ENCODE data around the gene YJEFN3.

Gene YJEFN3

DNA sequence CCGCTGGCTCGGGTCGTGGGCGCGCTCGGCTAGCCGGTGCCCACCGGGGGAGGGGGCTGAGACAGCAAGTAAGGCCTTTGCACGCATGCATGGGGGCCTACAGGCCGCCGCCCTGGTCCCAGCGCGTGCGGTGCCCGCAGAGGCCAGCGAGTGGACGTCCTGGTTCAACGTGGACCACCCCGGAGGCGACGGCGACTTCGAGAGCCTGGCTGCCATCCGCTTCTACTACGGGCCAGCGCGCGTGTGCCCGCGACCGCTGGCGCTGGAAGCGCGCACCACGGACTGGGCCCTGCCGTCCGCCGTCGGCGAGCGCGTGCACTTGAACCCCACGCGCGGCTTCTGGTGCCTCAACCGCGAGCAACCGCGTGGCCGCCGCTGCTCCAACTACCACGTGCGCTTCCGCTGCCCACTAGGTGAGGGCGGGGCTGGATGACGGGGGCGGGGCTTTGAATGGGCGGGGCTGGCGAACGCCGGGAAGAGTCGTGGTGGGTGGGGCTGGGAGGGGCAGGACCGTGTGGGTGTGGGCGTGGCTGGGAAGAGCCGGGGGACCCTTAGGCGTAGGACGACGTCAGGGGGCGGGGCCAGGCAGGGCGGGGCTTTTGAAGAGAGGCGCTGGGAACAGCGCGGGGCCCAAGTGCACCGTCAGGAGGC, 11.5 kb downstream of the YJEFN3 start:
- no peak for DNase-seq

DNA sequence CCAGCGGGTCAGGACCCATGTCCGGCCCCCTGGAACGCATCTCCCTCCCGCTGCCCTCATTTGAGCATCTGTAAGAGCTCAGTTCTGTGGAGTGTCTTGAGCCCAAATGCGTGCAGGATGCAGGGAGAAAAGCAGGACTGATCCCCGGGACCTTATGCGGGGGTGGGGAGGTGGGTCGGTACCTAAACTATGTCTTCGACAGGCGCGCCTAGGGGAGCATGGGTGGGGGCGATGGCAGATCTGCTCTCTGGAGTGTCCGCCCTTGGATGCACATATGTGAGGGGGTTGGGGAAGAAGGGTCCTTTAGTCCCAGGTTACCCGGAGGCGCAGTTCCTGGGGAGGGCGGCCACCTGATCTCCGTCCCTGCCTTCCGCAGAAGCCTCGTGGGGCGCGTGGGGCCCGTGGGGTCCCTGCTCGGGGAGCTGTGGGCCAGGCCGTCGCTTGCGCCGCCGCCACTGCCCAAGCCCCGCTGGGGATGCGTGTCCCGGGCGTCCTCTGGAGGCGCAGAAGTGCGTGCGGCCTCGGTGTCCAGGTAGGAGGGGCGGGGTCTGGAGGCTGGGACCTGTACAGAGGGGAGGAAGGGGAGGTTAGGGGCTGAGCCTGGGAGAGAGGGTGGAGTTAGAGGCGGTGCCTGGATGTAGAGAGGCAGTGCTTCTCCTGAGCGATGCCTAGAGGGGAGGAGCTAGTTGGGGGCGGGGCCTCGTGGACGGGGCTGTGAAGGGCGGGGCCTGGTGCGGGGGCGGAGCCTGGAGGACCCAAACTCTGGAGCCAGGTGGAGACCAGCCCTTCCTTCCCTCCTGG, 12.2 kb downstream of the YJEFN3 start:
- DNase-seq = no peak

DNA sequence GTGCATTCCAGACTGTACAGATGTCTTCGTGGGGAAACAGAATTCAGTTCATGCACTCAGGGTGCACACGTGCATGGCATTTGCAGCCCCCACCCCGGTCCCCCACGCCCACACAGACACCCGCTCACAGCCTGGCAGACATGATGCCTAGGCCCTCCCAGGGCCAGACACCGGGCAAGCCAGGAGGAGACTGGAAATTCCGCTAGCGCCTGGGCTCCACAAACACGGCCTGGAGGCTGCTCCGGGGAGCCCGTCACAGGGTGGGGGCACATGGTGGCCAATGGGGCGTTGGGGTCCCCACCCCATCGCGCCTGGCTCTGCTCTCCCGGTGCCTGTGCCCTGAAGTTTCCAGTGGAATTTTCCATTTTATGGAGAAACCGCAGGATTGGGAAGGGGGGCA, 12.9 kb downstream of the YJEFN3 start:
- DNase-seq = no peak

DNA sequence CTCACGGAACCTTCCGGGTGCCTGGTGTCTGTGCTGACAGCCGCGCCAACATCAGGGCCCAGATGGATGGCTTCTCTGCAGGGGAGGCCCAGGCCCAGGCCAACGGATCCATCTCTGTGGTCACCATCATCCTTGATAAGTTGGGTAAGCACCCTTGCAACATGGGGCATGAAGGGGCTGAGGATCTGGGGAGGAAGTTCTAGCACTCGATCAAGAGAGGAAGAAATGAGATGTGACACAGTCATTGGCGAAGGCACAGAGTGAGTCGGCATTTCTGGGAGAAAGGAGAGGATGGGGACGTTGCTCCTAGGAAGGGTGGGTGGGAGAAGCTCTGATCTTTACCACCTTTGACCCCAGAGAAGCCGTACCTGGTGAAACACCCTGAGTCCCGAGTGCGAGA, 13.8 kb downstream of the YJEFN3 start:
- no peak for DNase-seq

DNA sequence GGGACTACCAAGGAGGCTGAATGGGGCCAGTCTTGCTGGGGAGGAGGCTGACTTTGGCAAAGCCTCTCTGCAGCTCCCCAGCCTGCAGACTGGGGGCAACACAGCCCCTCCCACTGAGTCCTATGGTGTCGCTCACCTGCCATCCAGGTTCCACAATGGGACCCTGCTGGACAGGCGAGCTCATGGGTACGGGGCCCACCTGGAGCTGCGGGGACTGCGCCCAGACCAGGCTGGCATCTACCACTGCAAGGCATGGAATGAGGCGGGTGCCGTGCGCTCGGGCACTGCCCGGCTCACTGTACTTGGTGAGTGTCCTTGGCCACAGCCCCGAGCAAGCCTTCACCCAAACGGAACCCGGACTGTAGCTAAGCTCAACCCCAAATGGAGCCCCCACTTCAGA, 14.4 kb downstream of the YJEFN3 start:
- no peak for DNase-seq

DNA sequence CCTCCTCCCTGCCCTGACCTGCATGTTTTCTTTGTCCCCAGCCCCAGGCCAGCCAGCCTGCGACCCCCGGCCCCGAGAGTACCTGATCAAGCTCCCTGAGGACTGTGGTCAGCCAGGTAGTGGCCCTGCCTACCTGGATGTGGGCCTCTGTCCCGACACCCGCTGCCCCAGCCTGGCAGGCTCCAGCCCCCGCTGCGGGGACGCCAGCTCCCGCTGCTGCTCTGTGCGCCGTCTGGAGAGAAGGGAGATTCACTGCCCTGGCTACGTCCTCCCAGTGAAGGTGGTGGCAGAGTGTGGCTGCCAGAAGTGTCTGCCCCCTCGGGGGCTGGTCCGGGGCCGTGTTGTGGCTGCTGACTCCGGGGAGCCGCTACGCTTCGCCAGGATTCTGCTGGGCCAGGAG, 14.9 kb downstream of the YJEFN3 start:
- no peak for DNase-seq

DNA sequence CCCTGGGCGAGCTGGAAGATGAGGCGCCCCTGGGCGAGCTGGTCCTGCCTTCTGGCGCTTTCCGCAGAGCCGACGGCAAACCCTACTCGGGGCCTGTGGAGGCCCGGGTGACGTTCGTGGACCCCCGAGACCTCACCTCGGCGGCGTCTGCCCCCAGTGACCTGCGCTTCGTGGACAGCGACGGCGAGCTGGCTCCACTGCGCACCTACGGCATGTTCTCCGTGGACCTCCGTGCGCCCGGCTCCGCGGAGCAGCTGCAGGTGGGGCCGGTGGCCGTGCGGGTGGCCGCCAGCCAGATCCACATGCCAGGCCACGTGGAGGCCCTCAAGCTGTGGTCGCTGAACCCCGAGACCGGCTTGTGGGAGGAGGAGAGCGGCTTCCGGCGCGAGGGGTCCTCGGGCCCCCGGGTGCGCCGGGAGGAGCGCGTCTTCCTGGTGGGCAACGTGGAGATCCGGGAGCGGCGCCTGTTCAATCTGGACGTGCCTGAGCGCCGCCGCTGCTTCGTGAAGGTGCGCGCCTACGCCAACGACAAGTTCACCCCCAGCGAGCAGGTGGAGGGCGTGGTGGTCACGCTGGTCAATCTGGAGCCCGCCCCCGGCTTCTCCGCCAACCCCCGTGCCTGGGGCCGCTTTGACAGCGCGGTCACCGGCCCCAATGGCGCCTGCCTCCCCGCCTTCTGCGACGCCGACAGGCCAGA, 15.7 kb downstream of the YJEFN3 start:
- no peak for DNase-seq

DNA sequence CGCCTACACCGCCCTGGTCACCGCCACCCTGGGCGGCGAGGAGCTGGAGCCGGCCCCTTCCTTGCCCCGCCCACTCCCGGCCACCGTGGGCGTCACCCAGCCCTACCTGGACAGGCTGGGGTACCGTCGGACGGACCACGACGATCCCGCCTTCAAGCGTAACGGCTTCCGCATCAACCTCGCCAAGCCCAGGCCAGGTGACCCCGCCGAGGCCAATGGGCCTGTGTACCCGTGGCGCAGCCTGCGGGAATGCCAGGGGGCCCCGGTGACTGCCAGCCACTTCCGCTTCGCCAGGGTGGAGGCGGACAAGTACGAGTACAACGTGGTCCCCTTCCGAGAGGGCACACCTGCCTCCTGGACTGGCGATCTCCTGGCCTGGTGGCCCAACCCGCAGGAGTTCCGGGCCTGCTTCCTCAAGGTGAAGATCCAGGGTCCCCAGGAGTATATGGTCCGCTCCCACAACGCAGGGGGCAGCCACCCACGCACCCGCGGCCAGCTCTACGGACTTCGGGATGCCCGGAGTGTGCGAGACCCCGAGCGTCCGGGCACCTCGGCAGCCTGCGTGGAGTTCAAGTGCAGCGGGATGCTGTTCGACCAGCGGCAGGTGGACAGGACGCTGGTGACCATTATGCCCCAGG, 16.4 kb downstream of the YJEFN3 start:
- no peak for DNase-seq

DNA sequence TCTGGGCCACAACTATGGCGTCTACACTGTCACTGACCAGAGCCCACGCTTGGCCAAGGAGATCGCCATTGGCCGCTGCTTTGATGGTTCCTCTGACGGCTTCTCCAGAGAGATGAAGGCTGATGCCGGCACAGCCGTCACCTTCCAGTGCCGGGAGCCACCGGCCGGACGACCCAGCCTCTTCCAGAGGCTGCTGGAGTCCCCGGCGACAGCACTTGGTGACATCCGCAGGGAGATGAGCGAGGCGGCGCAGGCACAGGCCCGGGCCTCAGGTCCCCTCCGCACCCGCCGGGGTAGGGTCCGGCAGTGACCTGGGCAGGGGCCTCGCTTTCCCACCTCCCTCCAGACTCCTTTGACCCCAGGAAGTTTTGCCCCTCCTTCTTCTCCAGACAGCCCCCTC, 17.0 kb downstream of the YJEFN3 start:
- no peak for DNase-seq

DNA sequence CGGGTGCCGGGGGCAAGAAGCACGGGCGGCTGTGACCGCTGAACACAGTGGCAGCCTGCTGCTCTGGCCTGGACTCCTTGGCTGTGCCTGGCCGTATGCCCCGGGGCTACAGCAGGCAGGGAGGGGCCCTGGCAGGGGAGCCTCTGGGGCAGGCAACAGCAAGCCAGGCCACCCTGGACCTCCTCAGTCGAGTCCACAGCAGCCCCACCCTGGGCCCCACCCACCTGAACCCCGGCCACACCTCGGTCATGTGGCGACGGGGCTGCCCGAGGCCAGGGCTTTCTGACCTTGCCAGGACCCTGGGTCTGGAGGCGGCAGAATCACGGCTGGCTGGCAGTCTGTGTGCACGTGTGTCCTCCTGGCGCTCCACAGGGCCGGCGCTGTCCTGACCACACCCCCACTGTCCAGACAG, 18.0 kb downstream of the YJEFN3 start:
- DNase-seq = no peak

DNA sequence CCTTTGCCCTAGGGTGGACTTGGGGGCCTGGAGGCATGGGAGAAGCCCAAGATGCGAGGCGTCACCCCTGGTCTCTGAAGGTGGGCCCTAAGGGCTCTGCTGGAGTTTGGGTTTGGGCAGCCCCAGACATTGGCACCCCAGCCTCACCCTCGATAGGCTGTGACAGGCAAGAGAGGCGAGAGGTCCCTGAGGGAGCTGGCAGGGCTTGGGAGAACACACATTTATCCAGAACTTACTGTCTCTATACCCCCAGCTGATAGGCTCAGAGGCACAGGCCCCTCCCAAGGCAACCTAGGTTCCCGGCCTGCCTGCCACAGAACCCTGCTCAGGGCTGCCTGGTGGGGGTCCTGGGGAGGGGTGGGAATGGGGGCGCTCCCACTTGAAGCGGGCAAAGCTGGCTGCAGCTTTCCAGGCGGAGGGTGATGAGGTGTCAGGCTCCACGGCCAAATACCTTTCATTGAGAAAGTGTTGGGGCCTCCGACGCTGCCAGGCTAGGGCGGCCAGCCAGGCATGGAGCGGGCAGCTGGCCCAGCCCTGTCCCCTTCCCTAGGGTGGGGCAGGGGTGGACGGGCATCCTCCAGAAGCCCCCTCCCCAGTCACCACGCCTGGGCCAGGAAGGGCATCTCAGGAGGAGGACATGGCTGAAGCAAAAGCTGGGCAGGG, 19.1 kb downstream of the YJEFN3 start:
- DNase-seq = no peak

DNA sequence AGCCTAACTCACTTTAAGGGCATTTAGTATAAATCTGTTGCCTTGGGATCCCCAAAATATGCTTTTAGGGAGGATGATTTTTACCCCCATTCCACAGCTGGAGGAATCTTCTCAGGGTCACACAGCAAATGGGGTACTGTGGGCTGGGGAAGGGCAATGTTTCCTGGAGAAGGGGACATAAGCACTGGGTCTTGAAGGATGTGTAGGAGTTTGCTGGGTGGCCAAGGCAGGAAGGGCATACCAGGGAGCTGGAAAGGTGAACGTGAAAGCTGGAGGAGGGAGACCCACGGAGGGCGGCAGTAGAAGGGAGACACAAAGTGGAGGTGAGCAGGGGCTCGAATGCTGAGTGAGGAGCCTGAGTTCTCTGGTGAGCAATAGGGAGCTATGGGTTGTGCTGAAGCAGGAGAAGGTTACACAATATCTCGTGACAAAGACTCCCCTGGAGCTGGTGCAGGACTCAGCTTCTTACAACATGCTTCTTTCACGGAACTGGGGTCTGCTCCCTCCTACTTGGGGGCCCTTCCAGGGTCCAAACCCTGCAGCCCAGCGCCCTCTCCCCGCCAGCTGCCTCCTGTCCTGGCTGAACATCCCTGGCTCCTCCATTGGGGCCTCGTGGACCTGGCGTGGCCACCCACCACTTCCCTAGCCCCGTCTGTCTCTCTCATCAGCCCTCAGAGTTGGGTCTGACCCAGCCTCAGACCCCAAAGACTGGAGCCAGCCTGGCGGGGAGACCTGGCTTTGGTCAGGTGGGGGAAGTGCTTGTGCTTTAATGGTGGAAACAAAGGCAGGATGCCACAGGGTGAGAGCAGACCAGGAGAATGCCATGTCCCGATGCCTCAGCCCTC, 20.4 kb downstream of the YJEFN3 start:
- DNase-seq = no peak

DNA sequence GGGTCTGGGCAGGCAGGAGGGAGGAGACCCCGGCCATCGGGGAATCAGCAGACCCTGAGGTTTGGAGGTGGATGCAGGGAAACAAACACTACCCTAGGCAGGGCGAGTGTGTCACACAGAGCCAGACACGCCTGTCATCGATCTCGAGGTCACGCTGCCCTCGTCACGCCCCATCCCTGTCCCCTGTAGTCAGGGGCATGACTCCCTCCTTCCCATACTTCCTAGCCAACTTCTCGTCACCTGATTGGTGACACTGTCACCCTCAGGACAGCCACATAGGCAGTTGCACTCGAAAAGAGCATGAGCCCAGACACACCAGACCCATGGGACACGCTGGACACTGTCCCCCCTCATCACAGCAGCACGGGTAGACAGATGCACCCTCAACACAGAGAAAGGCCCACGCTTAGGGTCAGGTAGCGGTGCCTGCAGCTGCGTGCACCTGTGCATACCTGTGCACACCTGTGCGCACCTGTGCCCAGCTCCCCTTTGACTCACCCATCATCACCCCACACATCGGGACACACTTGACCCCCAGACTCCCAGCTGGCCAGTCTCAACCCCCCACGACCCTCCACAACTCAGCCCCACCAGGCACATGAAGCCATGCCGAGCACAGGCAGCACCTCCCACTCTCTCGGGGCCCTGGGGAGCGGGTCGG, 21.2 kb downstream of the YJEFN3 start:
- no peak for DNase-seq

DNA sequence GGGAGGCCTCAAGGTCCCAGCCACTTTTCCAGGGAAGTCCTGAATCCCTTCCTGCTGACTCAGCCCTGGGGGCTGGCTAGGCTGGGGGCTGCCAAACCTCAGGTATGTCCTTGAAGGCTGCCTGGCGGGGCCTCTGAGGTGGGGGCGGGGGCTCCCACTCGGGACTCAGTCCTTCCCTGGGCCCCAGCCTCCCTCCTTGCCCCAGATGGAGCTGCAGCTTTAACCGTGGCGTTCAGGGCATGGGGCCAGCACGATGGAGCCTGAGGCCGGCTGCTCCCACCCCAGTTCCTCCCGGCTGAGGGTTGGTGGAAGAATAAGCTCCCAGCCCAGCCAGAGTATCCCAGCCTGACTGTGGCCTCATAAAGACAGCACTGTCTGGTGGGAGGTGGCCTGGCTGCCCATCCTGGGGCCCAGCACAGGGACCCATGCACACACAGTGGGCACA, 21.8 kb downstream of the YJEFN3 start:
- DNase-seq = no peak

DNA sequence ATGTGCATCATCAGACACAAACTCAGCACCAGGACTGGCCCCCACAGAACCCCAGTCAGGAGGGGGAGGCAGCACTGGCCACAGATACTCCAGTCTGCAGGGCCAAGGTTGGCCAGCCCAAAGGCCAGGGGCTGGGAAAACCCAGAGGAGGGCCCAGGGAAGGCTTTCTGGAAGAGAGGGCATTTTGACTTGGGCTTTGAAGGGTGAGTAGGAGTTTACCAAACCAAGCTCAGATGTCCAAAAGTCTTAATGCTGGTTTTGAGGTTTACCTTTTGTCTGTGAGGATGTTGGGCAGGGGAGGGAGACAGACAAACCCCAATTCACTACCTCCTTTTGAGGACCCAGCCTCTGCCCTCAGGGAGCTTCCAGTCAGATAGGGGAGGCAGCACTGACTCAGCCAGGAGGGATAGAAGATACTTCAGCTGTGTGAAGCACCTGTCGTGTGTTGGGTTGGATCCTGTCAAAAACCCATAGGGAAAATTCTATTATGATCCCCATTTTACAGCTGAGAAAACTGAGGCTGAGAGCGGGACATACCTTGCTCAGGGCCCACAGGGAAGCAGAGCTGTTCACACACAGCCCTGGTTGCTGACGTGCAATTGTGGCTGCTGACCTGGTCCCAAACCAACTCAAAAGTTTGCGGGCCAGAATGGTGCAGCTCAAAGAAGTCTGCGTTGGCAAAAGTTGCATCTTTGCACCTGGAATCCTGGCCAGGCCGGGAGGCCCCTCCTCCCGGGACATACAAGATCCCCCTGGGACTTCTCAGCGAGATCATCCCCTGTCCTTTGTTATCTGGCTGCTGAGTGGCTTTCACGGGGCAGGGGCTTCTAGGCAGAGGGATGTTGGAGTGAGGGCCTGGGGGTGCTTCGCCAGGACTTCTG, 22.5 kb downstream of the YJEFN3 start:
- no peak for DNase-seq

DNA sequence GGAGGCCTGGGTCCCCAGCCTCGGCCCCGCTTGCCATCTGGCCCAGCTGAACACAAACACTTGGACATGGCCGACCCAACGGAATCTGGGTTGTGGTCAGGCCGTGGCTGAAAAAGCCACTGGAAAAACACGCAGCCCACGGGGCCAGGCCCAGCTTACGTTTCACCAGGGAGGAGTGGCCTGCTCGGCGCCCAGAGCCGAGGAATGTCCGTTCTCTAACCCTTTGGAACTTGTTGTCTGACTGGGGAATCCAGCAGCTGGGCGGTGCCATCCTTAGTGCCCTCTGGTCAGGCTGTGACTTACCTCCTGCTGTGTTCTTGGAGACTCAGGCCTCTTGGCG, 23.1 kb downstream of the YJEFN3 start:
- no peak for DNase-seq

DNA sequence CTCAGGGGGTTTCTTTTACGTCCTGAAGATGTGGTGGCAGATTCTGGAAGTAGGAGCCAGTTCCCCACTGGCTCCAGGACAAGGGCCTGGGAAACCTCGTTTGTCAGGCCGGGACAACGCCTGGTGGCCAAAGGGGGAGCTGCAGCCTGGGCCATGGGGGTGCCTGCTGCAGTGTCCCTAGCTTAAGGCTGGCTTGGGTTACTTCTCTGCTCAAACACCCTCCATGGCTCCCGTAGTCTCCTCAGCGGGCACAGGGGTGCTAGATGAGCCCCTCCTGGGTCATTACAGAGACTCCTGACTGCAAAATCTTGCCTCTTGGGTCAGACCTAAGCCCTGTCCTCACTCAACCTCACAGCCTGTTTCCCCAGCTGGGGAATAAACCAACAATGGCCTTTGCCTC, 24.1 kb downstream of the YJEFN3 start:
- DNase-seq = no peak

DNA sequence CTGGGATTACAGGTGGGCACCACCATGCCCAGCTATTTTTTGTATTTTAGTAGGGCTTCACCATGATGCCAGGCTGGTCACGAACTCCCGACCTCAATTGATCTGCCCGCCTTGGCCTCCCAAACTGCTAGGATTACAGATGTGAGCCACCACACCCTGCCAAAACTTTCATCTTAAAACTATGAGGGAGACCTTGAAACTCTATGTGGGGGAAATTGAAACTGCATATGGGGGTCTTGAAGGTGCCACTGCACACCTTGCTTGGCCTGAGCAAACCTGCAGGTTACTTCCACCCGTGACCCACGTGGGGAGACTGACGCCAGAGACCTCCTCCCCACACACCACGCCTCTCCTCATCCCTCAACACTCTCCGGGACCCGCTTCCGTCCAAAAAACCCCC, 25.0 kb downstream of the YJEFN3 start:
- DNase-seq = no peak

DNA sequence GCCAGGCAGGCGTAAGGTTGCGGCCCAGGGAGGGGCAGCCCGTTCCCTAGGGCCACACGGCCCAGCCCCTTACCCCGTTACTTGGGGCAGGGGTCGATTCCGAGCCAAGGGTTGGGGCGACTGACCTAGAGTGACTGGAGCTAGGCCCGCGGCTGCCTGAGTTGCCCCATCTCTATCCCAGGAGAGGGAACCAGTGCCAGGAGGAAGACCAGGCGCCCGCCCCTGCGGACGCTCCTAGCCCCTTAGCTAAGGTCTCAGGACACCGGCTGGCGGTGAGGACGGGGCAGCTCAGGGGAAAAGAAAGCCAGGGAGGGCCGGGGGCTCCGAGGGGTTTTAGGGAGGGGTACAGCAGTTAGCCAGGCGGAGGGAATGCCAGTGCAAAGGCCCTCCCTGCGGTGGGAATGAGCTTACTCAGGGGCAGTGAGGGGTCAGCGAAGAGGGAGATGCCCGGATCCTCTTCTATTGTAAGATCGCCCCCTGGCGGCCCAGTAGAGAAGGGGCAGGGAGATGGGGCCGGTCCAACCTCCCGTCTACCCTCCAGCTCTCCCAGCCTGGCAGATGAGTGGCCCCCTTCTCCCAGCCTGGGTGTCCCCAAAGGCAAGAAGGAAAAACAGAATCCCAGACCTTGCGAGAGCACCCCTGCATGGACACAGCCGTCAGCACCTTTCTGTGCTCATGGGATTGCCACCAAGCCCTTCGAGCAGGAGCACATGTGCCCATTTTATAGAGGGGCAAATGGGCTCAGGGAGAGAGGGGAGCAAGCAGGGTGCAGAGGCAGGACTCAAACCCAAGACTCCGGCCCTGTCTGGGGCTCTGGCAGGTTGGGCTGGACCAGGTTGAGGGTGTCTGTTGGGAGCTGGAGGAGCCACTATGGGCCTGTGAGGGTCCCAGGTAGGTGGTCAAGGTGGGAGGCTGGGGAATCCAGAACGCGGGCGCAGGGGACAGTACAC, 25.6 kb downstream of the YJEFN3 start:
- no peak for DNase-seq

Data from cerebellar nuclear complex (tissue), 1 donor.